ENCODE data around the gene NEDD4. TPM values are rescaled to one million over a fixed set of nuclear protein-coding genes. Genes with fewer than 3 reads are reported as not detected.
A peak's percentile ranks its signal among the peaks of the same experiment; 100 is the strongest.

NEDD4 gene
- 10 to 100 TPM in 1 of 2 experiments, 1 to 10 TPM in 1; 9.8 to 13.0 TPM for total RNA-seq

DNA sequence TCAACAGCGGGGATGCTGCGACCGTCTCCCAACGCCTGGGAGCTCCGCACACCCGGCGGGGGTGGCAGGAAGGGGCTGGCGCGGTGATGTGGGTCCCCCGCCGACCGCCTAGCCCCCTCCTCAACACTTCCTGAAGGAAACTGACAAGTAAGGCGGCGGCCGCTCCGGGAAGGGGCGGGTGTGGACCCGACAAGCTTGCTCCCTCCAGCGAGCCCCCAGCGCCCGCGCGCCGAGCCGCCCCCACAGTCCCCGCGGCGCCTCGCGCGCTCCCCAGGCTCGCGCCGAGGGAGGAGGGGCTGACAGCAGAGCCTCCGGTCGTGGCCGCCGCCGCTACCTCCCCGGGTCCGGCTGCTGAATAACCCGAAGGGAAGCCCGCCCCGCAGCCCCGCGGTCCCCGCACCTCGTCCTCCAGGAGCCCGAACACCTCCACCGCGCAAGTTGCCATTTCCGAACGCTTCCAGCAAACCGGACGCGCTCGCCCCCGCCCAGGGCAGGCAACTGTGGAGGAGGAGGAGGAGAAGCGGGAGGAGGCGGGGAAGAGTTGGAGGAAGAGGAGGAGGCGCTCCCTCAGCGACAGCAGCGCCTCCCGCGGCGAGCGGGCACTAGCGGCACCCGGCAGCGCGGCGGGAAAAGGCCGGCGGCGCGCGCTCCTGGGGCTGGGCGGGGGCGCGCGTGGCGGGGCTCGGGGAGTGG lies at the start of gene NEDD4:
Gene NEDD4 (minus strand): TSS at position 502 of the 693 bp plus-strand sequence. CDS start 57 bp downstream, at position 445.
- Mint-ChIP-seq H3K27ac (peak within 1 kb of the TSS; percentile 54), H3K4me3 (peak within 1 kb of the TSS; percentile 83), H3K27me3 (peaks cover 19% of the 10 kb centered on the region), H3K4me1 (peaks cover 19% of the 10 kb centered on the region), H3K9me3 (no peaks in the 10 kb centered on the region), H3K36me3 (ENCODE audit: low read depth) (peaks cover 8% of the 10 kb centered on the region)
- peak; percentile 77 for DNase-seq
- ChIA-PET CTCF (interaction anchor here (1.0 to 3.1 kb wide), 7 partner anchors 7 to 252 kb away, joined by 3 to 18 read pairs (median 4); no protein-coding TSS in a partner anchor), POLR2A (interaction anchor here (0.7 to 0.9 kb wide), 3 partner anchors 8 to 253 kb away, joined by 3 to 4 read pairs (median 3); no protein-coding TSS in a partner anchor)

DNA sequence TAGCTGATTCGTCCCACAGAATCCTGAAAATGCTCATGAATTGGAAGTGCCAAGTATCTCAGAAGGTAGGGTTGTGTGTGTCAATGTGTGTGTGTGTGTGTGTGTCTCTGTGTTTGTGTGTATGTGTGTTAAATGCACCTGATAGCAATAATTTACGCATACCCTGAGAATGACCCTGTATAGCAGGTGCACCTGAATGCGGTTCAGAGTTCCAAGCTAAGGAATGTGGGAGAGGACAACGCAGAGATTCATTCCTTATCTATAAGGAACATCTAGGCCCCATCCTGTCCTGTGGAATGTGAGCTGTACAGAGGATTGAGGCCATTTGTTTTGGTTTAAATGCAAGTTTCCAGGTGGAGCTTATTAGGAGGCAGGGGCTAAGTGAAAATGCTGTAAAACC lies 49.1 kb upstream of the NEDD4 start:
- Mint-ChIP-seq H3K9me3 (peaks cover 8% of the 10 kb centered on the region), H3K4me3 (no peak overlapping the region), H3K36me3 (ENCODE audit: low read depth) (peaks cover 13% of the 10 kb centered on the region), H3K27me3 (peaks cover 4% of the 10 kb centered on the region), H3K4me1 (peaks cover 37% of the 10 kb centered on the region), H3K27ac (peak overlapping the region; percentile 56)
- ChIA-PET POLR2A (interaction anchor here (1.2 kb wide), 1 partner anchor 202 kb away, joined by 3 read pairs; no protein-coding TSS in a partner anchor), CTCF (no interaction called here)
- DNase-seq: no peak

DNA sequence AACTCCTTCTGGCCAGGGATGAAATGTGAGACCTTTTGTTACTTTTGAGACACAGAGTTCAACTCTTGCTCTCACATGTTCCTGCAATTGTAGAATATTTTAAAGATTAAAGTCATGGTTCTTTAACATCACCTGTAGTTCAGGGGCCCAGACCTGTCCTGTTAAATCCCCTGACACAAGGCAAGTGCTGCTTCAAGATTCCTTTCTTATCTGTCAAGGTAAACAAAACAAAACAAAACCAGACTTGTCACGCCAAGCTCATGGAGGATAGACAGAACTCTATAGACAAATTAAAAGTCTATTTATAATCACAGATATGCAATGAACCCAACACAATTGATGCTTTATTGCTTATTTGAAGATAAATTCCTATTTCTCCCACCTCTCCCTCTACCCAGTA lies 48.6 kb upstream of the NEDD4 start:
- no peak overlapping the region for H3K4me3 Mint-ChIP-seq
- H3K27ac Mint-ChIP-seq: no peak overlapping the region
- H3K27me3 Mint-ChIP-seq: peaks cover 4% of the 10 kb centered on the region
- POLR2A ChIA-PET: interaction anchor here (1.2 kb wide), 1 partner anchor 202 kb away, joined by 3 read pairs; no protein-coding TSS in a partner anchor
- peaks cover 37% of the 10 kb centered on the region for H3K4me1 Mint-ChIP-seq
- no peak for DNase-seq
- peaks cover 14% of the 10 kb centered on the region for H3K36me3 Mint-ChIP-seq (ENCODE audit: low read depth)
- CTCF ChIA-PET: no interaction called here
- H3K9me3 Mint-ChIP-seq: peaks cover 8% of the 10 kb centered on the region

DNA sequence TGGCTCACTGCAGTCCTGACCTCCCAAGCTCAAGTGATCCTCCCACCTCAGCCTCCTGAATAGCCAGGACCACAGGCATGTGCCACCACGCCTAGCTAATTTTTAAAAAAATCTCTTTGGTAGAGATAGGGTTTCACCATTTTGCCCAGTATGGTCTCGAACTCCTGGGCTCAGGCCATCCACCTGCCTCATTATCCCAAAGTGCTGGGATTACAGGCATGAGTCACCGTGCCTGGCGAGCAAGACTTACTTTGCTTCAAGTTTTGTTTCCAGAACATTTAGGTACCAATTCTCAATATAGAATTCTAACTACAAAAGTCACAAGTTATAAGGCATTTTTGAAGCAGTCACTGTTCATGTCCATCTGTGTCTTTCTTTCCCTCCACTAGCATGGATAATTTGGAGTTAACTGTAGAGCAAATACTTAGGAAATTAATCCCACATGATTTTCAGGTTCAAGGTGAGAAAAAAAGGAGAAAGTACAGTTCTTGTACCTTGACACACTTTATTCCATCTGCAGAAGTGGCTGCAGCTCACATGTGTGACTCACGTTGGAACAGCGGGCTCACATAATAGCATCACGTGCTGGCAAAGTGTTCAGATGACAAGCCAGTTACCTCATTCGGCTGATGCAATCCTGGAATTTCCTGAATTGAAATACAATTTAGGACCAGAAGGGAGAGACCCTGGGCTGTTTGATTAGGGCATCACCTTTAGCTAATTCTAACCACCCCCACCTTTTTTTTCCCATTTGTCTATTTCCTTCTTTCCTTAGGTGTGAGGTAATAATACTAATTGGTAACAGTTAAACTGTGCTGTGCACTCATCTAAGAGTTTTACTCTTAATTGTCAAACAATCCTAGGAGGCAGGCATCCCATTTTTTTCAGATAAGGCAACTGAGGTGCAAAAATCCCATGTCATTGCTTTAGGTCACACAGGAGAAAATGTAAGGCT lies 46.9 kb upstream of the NEDD4 start:
- ChIA-PET POLR2A (no interaction called here), CTCF (interaction anchor here (1.0 kb wide), 1 partner anchor 12 kb away, joined by 3 read pairs; no protein-coding TSS in a partner anchor)
- no peak for DNase-seq
- Mint-ChIP-seq H3K9me3 (peaks cover 8% of the 10 kb centered on the region), H3K4me1 (peaks cover 37% of the 10 kb centered on the region), H3K4me3 (no peak overlapping the region), H3K27ac (no peak overlapping the region), H3K27me3 (no peaks in the 10 kb centered on the region), H3K36me3 (ENCODE audit: low read depth) (peaks cover 14% of the 10 kb centered on the region)

DNA sequence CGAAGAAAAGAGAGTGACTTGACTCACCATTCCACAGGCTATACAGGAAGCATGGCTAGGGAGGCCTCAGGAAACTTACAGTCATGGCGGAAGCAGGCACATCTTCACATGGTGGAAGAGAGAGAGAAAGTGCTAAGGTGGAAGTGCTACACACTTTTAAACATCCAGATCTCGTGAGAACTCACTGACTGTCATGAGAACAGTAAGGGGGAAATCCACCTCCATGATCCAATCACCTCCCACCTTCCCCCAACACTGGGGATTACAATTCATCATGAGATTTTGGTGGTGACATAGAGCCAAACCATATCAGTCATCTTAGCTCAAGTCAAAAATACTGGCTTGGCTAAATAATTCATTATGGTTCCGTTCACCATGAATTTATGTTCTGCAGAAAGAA lies 45.3 kb upstream of the NEDD4 start:
- no peak overlapping the region for H3K27ac Mint-ChIP-seq

DNA sequence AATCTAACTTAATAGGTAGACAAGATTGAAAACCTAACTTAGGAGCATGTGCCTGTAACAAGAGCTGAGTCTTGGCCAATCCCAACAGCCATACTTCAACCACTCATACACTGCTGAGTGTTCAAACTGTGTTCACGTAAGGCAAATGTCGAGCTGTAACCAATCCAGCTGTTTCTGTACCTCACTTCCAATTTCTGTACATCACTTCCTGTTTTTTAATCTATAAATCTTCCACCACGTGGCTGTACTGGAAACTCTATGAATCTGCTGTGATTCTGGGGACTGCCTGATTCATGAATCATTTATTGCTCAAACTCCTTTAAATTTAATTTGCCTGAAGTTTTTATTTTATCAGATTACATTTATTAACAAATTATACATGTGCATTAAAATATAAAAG lies 44.6 kb upstream of the NEDD4 start:
- ChIA-PET CTCF (no interaction called here), POLR2A (no interaction called here)
- Mint-ChIP-seq H3K27me3 (no peaks in the 10 kb centered on the region), H3K4me3 (no peak overlapping the region), H3K9me3 (peaks cover 2% of the 10 kb centered on the region), H3K27ac (no peak overlapping the region), H3K36me3 (ENCODE audit: low read depth) (peaks cover 10% of the 10 kb centered on the region), H3K4me1 (peaks cover 33% of the 10 kb centered on the region)
- DNase-seq: no peak

More for the DNA sequence above, 45.3 kb upstream of the NEDD4 start:
- no peak overlapping the region for H3K4me3 Mint-ChIP-seq
- no peak for DNase-seq
- CTCF ChIA-PET: no interaction called here
- H3K9me3 Mint-ChIP-seq: peaks cover 2% of the 10 kb centered on the region
- peaks cover 40% of the 10 kb centered on the region for H3K4me1 Mint-ChIP-seq
- POLR2A ChIA-PET: no interaction called here
- no peaks in the 10 kb centered on the region for H3K27me3 Mint-ChIP-seq
- H3K36me3 Mint-ChIP-seq (ENCODE audit: low read depth): peaks cover 10% of the 10 kb centered on the region

DNA sequence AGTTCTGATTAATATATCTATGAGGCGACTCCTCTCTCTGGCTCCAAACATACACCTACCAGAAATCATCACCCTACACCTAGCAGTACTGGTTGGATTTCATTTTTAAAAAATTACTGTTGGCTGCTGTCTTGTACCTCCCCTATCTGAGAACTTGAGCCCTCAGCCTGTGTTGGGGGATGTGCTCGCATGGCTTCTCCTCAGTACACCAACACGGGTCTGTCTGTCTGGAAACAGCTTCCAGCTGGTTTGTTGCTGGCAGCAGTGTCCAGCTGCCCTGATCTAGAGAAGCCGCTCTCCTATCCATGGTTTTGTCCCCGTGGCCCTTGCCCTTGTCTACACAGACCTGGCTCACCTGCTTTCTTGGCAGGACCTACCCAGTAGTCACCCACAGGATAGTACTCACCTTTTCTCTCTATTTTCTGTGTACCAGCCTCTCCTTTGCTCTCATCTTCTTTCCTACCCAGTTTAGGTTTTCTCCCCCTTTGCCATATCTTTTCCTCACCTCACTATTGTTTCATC lies 43.2 kb upstream of the NEDD4 start:
- Mint-ChIP-seq H3K27me3 (no peaks in the 10 kb centered on the region), H3K4me3 (no peak overlapping the region), H3K4me1 (peaks cover 24% of the 10 kb centered on the region), H3K9me3 (peaks cover 2% of the 10 kb centered on the region), H3K27ac (no peak overlapping the region), H3K36me3 (ENCODE audit: low read depth) (peaks cover 10% of the 10 kb centered on the region)
- DNase-seq: no peak
- ChIA-PET CTCF (no interaction called here), POLR2A (no interaction called here)

DNA sequence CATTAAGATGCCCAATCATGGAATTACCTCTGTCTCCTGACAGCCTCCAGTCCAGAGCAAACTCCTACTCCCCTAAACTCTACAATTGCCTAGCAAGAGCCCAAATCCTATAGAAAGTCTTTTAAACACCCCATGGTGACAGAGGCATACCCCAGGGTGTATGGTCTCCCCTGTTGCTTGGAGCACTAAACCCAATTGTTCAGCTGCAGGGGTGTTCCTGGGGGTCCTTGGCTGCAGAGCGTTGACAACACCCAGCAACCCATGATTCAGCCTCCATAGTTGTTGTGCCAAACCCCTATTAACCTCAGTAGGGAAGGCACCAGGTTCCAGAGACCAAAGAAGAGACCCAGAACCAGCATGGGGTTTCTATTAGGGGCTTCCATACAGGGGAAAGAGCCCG lies 41.8 kb upstream of the NEDD4 start:
- Mint-ChIP-seq H3K36me3 (ENCODE audit: low read depth) (peaks cover 10% of the 10 kb centered on the region), H3K4me3 (no peak overlapping the region), H3K4me1 (peaks cover 21% of the 10 kb centered on the region), H3K27ac (no peak overlapping the region), H3K27me3 (no peaks in the 10 kb centered on the region), H3K9me3 (peaks cover 2% of the 10 kb centered on the region)
- ChIA-PET CTCF (no interaction called here), POLR2A (no interaction called here)
- DNase-seq: no peak

DNA sequence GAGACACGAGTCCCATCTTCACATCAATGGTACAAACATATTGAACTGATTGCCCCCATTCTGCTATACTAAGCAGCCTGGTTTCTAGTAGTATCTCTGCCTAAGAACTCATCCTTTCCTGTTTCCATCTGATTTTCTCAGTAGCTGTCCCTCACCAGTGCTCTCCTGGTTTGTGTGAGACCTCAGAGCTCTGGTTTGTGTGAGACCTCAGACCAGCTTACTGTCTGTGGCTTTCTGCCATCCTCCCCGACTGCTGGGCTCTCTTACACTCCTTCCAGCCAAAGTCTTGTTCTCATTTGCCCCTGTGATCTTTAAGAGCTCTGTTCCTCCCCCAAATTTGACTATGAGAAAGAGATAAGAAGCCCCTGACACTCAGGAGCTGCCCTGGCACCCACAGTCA lies 41.1 kb upstream of the NEDD4 start:
- Mint-ChIP-seq H3K27ac (no peak overlapping the region), H3K27me3 (no peaks in the 10 kb centered on the region), H3K4me3 (no peak overlapping the region), H3K4me1 (peaks cover 21% of the 10 kb centered on the region), H3K9me3 (peaks cover 2% of the 10 kb centered on the region), H3K36me3 (ENCODE audit: low read depth) (peaks cover 10% of the 10 kb centered on the region)
- POLR2A ChIA-PET: no interaction called here
- CTCF ChIA-PET: no interaction called here
- no peak for DNase-seq

DNA sequence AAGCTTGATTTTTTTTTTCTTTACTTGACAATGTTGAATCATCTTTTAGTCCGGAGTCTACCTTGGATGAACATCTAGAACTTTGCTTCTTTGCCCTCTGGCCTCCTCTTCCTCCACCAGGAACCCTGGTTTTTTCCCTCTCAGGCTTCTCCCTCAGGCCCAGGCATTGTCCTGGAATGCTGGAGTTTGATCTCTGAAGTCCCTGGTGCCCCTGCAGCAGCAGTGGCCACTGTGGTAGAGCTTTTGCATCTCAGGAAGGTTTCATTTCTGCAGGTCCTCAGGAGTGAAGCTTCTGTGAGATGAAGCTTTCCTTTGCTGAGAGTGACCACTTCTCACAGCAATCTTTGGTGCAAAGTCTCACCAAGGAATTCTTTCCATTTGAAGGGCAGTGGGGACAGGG lies 39.0 kb upstream of the NEDD4 start:
- Mint-ChIP-seq H3K36me3 (ENCODE audit: low read depth) (no peaks in the 10 kb centered on the region), H3K4me1 (peaks cover 8% of the 10 kb centered on the region), H3K9me3 (no peaks in the 10 kb centered on the region), H3K27ac (no peak overlapping the region), H3K4me3 (no peak overlapping the region), H3K27me3 (peaks cover 3% of the 10 kb centered on the region)
- no peak for DNase-seq
- CTCF ChIA-PET: no interaction called here
- POLR2A ChIA-PET: no interaction called here

DNA sequence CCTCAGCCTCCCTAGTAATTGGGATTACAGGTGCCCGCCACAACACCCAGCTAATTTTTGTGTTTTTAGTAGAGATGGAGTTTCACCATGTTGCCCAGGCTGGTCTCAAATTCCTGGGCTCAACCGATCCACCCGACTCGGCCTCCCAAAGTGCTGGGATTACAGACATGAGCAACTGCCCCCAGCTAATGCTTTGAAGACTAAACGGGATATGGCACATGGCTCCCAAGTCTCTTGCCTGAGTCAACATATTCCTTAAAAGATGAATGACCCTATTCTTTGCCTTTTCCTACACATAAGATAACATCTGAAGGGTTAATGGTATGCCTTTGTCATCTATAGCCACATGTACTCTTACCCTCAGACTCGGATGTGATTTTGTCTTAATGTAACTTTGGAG lies 38.4 kb upstream of the NEDD4 start:
- DNase-seq: no peak
- Mint-ChIP-seq H3K4me1 (peaks cover 8% of the 10 kb centered on the region), H3K36me3 (ENCODE audit: low read depth) (no peaks in the 10 kb centered on the region), H3K9me3 (no peaks in the 10 kb centered on the region), H3K4me3 (no peak overlapping the region), H3K27me3 (peaks cover 3% of the 10 kb centered on the region), H3K27ac (no peak overlapping the region)
- CTCF ChIA-PET: no interaction called here
- POLR2A ChIA-PET: no interaction called here

DNA sequence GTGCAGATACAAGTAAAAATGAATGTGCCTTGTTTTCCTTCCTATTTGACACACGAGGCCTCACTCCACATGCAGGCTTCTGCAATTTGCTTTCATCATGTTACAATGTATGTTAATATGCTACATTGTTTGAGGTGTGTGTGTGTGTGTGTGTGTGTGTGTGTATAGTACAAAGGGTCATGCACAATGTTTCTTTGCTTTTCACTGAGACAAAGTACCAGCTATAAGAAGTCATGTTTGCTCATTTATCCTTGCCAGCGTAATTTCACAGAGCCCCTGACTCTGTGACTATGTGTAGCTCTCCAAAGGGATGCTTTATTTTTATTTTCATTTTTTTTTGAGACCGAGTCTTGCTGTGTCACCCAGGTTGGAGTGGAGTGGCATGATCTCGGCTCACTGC lies 38.0 kb upstream of the NEDD4 start:
- DNase-seq: no peak
- Mint-ChIP-seq H3K4me3 (no peak overlapping the region), H3K9me3 (no peaks in the 10 kb centered on the region), H3K36me3 (ENCODE audit: low read depth) (no peaks in the 10 kb centered on the region), H3K27me3 (peaks cover 3% of the 10 kb centered on the region), H3K4me1 (peaks cover 8% of the 10 kb centered on the region), H3K27ac (no peak overlapping the region)
- CTCF ChIA-PET: no interaction called here
- POLR2A ChIA-PET: no interaction called here

DNA sequence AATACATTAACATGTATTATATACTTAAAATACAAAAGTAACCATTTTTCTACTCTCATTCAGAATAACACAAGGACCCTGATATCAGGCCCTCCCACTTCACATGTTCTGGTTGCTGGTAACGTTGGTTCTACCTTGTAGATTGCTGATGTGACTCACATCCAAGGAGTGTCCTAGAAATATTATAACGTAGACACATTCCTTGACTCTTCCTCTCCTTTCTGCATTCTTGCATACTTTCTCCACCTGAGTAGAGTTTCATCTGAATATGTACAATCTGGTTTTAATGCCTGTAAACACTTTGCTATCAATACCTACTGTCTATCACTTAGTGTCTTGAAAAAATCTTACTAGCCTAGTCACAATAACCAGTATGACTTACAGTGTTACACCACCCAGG lies 35.0 kb upstream of the NEDD4 start:
- ChIA-PET POLR2A (no interaction called here), CTCF (interaction anchor here (0.7 kb wide), 1 partner anchor 34 kb away, joined by 3 read pairs; no protein-coding TSS in a partner anchor)
- Mint-ChIP-seq H3K4me1 (no peaks in the 10 kb centered on the region), H3K27ac (no peak overlapping the region), H3K36me3 (ENCODE audit: low read depth) (no peaks in the 10 kb centered on the region), H3K4me3 (no peak overlapping the region), H3K27me3 (peaks cover 6% of the 10 kb centered on the region), H3K9me3 (no peaks in the 10 kb centered on the region)
- no peak for DNase-seq

Measured in activated CD4-positive, alpha-beta memory T cell treated with anti-CD3 and anti-CD28 coated beads, Interleukin-2, amount 10 ng/mL, durations not matched to agents 7 days and 5 days (primary cell).